AG09319 (cell line): ENCODE measurements around the gene PPP1R11.
"Not testable (repeated sequence)": the region's sequence is repeated elsewhere in the genome, so short reads cannot be mapped to it uniquely, and the experiment has no call there.

Experiments used
- DNase-seq: peaks from one replicate; pipeline ENCODE4 v3.0.0-alpha.2; 2010; ENCODE audit warnings: low read depth; ENCODE audit errors: extremely low read depth
- TF ChIP-seq, protein P1 (sequence below): IDR thresholded peaks from 2 replicates; pipeline ENCODE4 v1.5.1; 2011; ENCODE audit warnings: low read depth, mild to moderate bottlenecking, inconsistent platforms, low read length, moderate library complexity

The PPP1R11 gene, protein sequence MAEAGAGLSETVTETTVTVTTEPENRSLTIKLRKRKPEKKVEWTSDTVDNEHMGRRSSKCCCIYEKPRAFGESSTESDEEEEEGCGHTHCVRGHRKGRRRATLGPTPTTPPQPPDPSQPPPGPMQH

DNA sequence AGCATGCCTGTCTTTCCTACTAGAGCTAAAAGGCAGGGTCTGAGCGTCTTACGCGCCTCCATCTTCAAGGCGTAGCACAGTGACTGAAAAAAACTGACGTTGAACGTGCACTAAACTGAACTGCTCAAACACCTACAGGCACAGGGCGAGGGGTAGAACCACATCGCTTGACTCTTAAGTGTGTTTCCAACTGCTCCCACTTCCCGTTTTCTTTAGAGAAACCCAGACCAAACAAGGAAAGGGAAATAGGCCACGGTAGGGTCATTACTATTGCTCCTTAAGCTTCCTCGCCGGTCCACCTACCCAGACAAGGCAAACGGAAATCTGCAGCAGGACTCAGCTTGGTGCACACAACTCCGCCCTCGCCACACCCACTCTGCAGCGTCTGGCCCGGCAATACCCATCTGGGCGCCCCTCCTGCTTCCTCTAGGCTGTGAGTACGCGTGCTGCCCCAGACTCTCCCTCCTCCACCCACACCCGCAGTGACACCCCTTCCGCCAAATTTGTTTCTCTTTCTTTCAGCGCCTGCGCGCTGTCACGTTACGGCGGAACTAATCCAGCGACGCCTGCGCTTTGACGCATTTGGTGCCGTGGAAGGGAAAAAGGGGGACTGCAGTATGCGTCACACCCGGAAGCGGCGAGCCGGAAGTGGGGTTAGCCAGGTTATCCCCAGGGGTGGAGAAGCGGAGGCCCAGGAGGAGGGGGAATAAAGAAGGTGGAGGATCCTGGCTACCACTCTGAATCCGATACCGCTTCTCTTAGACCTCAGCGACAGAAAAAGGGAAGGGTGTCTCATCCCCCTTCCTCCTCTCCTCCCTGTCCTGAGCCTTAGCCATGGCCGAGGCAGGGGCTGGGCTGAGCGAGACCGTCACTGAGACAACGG lies at the start of gene PPP1R11:
Gene PPP1R11, plus strand, starts transcription at position 622 of the 883 bp plus-strand sequence. Its CDS starts 213 bp downstream, at position 835.
- DNase-seq, result peak; percentile 98
- TF ChIP-seq, protein P1, sequence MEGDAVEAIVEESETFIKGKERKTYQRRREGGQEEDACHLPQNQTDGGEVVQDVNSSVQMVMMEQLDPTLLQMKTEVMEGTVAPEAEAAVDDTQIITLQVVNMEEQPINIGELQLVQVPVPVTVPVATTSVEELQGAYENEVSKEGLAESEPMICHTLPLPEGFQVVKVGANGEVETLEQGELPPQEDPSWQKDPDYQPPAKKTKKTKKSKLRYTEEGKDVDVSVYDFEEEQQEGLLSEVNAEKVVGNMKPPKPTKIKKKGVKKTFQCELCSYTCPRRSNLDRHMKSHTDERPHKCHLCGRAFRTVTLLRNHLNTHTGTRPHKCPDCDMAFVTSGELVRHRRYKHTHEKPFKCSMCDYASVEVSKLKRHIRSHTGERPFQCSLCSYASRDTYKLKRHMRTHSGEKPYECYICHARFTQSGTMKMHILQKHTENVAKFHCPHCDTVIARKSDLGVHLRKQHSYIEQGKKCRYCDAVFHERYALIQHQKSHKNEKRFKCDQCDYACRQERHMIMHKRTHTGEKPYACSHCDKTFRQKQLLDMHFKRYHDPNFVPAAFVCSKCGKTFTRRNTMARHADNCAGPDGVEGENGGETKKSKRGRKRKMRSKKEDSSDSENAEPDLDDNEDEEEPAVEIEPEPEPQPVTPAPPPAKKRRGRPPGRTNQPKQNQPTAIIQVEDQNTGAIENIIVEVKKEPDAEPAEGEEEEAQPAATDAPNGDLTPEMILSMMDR, result no peak

DNA sequence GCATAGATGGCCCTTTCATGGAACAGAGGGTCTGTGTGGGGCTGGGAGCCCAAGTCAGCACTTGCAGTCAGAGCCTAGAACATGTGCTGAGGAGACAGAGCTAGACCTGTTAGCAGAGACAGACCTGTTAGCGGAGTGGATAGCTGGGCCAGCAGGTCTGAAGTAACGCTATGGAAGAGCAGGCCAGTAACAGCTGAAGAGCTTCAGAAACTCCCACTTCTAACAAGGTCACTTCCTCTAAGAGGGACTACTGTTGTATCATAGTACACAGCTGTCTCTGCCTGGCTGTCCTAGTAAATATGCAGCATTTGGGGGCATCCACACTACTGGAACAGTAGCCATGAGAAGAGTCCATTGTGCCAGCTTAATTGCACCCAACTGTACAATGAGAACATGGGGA lies 47.2 kb upstream of the PPP1R11 start:
- TF ChIP-seq, protein P1, result no peak
- DNase-seq, result no peak

DNA sequence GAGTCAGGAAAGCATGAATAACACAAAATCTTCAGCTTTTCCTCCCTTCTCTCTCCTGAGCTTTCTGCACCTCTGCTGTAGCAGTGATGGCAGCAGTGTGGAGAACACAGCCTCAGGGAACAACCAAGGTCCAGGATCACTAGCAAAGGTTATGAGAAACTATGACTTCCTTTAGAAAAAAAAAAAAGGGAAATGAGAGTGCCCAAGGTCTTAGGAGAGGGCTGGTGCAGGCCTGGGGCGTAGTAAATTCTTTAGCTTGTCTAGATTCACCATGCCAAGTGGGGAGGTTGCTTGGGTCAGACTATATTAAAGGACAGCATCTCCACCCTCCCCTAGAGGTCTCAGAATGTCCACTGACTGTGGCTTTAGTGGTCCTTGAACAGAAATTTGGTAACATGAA lies 46.4 kb upstream of the PPP1R11 start:
- no peak for DNase-seq
- TF ChIP-seq, protein P1, result no peak

- DNase-seq, result no peak
- TF ChIP-seq, protein P1, result no peak
Measured at GRCh38 chr6:30022189-30022588, 44.8 kb upstream of the PPP1R11 start.

DNA sequence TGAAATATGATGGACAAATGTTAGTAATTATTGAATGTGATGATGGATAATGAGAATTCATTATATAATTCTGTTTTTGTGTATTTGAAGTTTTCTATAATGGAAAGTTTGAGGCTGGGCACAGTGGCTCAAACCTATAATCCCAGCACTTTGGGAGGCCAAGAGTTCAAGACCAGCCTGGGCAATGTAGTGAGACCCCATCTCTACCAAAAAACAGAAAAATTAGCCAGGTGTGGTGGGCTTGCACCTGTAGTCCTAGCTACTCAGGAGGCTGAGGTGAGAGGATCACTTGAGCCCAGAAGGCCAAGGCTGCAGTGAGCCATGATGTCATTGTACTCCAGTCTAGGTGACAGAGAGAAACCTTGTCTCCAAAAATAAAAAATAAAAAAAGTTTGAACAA lies 44.3 kb upstream of the PPP1R11 start:
- not testable (repeated sequence) for DNase-seq

- TF ChIP-seq, protein P1, result no peak
Measured at GRCh38 chr6:30025186-30025585, 41.8 kb upstream of the PPP1R11 start.

DNA sequence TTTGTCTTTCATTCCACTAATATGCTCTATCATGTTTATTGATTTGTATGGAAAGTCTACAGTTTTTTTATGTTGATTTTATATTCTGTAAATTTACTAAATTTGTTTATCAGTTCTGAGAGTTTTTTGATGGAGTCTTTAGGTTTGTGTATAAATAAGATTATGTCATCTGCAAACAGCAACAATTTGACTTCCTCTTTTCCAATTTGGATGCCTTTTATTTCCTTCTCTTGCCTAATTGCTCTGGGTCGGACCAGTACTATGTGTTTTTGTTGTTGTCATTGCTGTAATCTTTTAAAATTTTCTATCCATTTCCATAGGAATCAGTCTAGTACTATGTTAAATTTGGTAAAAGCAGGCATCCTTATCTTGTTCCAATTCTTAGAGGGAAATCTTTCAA lies 37.4 kb upstream of the PPP1R11 start:
- DNase-seq, result no peak

More at GRCh38 chr6:30025186-30025585, 41.8 kb upstream of the PPP1R11 start:
- DNase-seq, result no peak

More for the DNA sequence above, 37.4 kb upstream of the PPP1R11 start:
- TF ChIP-seq, protein P1, result no peak
